Measurements from ENCODE around the gene ZBED4. TPM values are rescaled to one million over a fixed set of nuclear protein-coding genes. Genes with fewer than 3 reads are reported as not detected.
"Not testable (repeated sequence)": the region's sequence is repeated elsewhere in the genome, so short reads cannot be mapped to it uniquely, and the experiment has no call there.

Gene ZBED4
- total and polyA plus RNA-seq, 10 donors: 2.9 to 23.2 (median 13.9) TPM

DNA sequence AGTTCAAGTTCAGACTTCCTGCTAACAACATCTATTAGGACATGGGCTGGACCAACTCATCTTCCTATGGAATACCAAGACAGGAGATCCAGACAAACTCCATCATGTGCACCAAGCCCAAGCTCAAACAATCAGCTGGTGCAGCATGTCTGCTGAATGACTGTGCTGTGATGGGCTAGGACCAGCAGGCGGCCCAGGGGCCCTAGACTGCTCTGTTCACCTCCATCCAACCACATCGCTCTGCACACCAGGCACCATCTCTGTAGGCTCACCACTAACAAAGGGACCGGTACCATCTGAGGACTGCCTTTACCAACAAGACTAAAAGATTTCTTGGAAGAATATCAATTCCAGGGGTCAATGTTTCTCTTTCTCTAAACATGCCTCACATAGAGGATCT is 36.3 kb upstream of the ZBED4 start:
- Histone ChIP-seq H3K27me3 (replicated peaks in 1 of 7) (no peaks in the 10 kb centered on the region), H3K9me3 (no peaks in the 10 kb centered on the region), H3K36me3 (peaks cover 0 to 100% (median 47%) of the 10 kb centered on the region in 6 donors), H3K27ac (no peak overlapping the region), H3K4me1 (peaks cover 5 to 96% (median 56%) of the 10 kb centered on the region in 6 donors), H3K4me3 (no peak overlapping the region)
- intact Hi-C loops (cut with DNase I; ENCODE audit: low total_unique reads): no loop called here
- TF ChIP-seq POLR2AphosphoS5 (IDR thresholded peaks at IDR 0.05) (peak in 1 of 3 donors; percentile 23), POLR2A (IDR thresholded peaks at IDR 0.05) (no peak)
- DNase-seq: no peak
- WGBS, 5 donors: 66 to 97% (median 96%) methylated on average over 3 of the region's 3 CpGs

DNA sequence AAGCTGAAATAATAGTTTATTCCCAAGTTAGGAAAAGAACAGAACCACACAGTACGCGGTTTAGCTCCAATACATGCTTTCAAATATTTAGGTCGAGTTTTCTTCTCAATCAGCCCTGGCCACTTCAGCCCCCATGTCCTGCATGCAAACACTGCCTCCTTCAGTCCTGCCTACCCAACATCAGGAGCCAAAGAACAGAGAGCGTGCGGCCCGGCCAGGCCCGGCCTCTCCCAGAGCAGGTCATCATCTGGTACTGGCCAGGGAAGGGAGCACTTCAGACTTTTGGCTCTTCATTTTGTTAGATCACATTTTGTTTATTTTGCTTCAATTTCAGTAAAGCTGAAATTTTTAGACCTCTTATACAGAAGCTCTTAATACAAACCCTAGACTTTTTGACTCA is 32.7 kb upstream of the ZBED4 start:
- TF ChIP-seq POLR2AphosphoS5 (IDR thresholded peaks at IDR 0.05): no peak
- TF ChIP-seq, protein P1, sequence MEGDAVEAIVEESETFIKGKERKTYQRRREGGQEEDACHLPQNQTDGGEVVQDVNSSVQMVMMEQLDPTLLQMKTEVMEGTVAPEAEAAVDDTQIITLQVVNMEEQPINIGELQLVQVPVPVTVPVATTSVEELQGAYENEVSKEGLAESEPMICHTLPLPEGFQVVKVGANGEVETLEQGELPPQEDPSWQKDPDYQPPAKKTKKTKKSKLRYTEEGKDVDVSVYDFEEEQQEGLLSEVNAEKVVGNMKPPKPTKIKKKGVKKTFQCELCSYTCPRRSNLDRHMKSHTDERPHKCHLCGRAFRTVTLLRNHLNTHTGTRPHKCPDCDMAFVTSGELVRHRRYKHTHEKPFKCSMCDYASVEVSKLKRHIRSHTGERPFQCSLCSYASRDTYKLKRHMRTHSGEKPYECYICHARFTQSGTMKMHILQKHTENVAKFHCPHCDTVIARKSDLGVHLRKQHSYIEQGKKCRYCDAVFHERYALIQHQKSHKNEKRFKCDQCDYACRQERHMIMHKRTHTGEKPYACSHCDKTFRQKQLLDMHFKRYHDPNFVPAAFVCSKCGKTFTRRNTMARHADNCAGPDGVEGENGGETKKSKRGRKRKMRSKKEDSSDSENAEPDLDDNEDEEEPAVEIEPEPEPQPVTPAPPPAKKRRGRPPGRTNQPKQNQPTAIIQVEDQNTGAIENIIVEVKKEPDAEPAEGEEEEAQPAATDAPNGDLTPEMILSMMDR (IDR thresholded peaks at IDR 0.05 in 8 of 11, conservative IDR thresholded peaks at IDR 0.05 in 3 of 11): no peak
- DNase-seq: no peak
- H3K4me1 ChIP-seq: peaks cover 20 to 96% (median 62%) of the 10 kb centered on the region in 6 donors
- H3K27me3 ChIP-seq (replicated peaks in 1 of 7): no peaks in the 10 kb centered on the region
- WGBS, 5 donors: 73 to 89% (median 77%) methylated on average over 7 of the region's 7 CpGs
- H3K36me3 ChIP-seq: peaks cover 0 to 96% (median 59%) of the 10 kb centered on the region in 6 donors
- intact Hi-C loops (cut with DNase I; ENCODE audit: low total_unique reads): no loop called here
- H3K9me3 ChIP-seq: no peaks in the 10 kb centered on the region
- no peak overlapping the region for H3K4me3 ChIP-seq
- H3K27ac ChIP-seq: no peak overlapping the region

DNA sequence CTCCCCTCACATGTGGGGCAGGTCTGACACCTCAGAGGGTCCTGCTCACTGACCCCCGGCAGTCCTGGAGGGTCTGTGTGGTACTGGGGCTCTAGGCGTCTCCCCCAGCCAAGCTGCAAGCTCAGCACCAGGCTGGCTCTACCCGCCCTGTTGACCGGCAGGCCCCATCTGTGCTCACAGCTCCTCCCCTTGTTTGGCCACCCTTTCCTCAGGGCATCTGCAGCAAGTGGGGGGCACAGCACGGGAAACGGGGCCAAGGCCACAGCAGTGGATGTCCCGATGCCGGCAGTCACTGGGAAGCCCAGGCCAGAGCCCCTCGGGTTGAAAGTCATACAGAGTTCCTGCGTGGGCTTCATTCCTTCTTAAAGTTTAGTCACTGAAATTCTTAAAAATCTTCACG is 31.9 kb upstream of the ZBED4 start:
- WGBS, 5 donors: 55 to 84% (median 77%) methylated on average over 4 to 11 of the region's 11 CpGs
- peak; percentile 74 for DNase-seq
- TF ChIP-seq POLR2AphosphoS5 (IDR thresholded peaks at IDR 0.05): peak in 2 of 3 donors; percentile 58 to 63
- H3K27me3 ChIP-seq (replicated peaks in 1 of 7); H3K4me3 ChIP-seq; H3K9me3 ChIP-seq; intact Hi-C loops (cut with DNase I; ENCODE audit: low total_unique reads); H3K27ac ChIP-seq: not testable (repeated sequence)
- Histone ChIP-seq H3K4me1 (peaks cover 24 to 96% (median 60%) of the 10 kb centered on the region in 6 donors), H3K36me3 (peaks cover 0 to 89% (median 59%) of the 10 kb centered on the region in 6 donors)

DNA sequence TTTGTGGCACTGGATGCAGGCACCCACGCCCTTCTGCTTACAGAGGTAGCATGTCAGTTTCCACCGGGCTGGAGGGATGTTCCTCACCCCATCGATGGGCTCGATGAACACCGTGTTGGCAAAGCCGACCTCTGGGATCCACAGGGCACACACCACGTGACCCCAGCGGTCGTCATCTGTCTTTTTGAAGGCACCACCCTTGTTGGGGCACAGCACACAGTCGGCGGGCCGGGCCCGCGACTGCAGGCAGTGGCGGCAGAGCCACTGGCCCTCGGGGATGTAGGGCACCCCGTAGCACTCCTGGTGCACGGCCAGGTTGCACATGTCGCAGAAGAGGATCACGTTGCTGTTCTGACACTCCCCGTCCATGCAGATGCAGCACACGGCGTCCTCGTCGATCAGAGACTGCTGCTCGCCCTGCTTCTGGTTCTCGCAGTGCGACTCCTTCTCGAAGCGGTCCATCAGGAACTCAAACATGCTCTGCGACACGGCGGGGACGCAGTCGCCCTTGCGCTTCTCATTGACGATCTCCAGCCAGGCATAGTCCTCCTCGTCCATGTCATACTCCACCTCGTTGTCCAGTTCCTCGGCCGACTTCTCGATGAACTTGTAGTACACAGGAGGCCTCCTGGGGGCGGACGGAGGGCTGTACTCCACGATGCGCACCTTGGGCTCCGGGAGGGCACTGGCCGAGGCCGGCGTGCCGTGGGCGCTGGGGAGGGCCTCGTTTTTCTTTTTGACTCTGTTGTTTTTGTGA is 30.2 kb upstream of the ZBED4 start:
- no peak overlapping the region for H3K4me3 ChIP-seq
- intact Hi-C loops (cut with DNase I; ENCODE audit: low total_unique reads): no loop called here
- TF ChIP-seq, protein P1 (IDR thresholded peaks at IDR 0.05 in 8 of 11, conservative IDR thresholded peaks at IDR 0.05 in 3 of 11): no peak
- TF ChIP-seq POLR2AphosphoS5 (IDR thresholded peaks at IDR 0.05): peak in 2 of 3 donors; percentile 17 to 52
- H3K27ac ChIP-seq: no peak overlapping the region
- 94 to 96% (median 95%) methylated on average over 40 to 53 of the region's 53 CpGs for WGBS, 5 donors
- H3K27me3 ChIP-seq (replicated peaks in 1 of 7): no peaks in the 10 kb centered on the region
- H3K36me3 ChIP-seq: peaks cover 0 to 72% (median 47%) of the 10 kb centered on the region in 6 donors
- H3K9me3 ChIP-seq: no peaks in the 10 kb centered on the region
- no peak for DNase-seq
- peaks cover 24 to 87% (median 55%) of the 10 kb centered on the region in 6 donors for H3K4me1 ChIP-seq

DNA sequence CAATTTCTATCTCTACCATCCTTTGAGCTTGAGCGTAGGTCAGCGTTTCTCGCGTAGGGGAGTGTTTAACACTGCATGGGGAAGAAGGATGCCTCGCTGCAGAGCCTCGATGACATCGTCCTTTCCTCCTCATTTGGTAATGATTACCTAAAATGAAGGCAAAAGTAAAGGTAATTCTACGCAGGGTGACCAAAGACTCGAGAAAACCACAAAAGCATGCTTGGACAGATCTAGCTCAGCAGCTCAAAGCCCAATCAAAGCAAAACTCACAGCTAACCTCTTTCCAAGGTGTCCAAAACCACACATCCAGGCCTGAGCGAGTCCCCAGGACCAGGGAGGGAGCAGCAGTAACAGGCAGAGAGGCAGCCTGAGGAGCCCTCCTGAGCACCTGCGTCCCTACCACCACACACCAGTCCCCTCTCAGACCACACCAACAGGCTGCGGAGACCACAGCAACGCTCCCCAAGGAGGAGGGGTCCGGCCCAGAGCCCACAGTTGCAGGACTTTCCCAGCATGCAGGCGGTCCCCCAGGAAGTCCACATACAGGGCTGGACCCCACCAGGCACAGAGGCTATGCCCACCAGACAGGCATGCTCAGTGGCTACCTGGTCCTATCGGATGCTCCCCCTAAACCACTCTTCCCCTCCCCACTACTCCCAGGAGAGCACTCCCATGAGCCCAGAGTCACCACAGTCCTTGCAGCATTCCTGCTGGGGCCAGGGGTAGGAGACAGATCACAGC is 29.3 kb upstream of the ZBED4 start:
- Histone ChIP-seq H3K27me3 (replicated peaks in 1 of 7) (no peaks in the 10 kb centered on the region), H3K4me3 (peak overlapping the region in 1 of 8 donors; percentile 83), H3K27ac (no peak overlapping the region), H3K9me3 (no peaks in the 10 kb centered on the region), H3K36me3 (peaks cover 0 to 63% (median 38%) of the 10 kb centered on the region in 6 donors), H3K4me1 (peaks cover 24 to 88% (median 58%) of the 10 kb centered on the region in 6 donors)
- TF ChIP-seq POLR2A (IDR thresholded peaks at IDR 0.05) (no peak), POLR2AphosphoS5 (IDR thresholded peaks at IDR 0.05) (no peak)
- TF ChIP-seq, protein P1 (IDR thresholded peaks at IDR 0.05 in 8 of 11, conservative IDR thresholded peaks at IDR 0.05 in 3 of 11): no peak
- 85 to 93% (median 88%) methylated on average over 15 to 16 of the region's 16 CpGs for WGBS, 5 donors
- no peak for DNase-seq
- intact Hi-C loops (cut with DNase I; ENCODE audit: low total_unique reads): no loop called here

All from spleen (tissue), 11 donors.